Fibroblast of lung (primary cell): Measurements from ENCODE around the gene LRRC17.

Experiments
- CTCF ChIP-seq, 2 donors: IDR thresholded peaks in 1 of 2; conservative IDR thresholded peaks in 1 of 2; 1 replicate in 1 of 2; 2 replicates in 1 of 2; pipeline ENCODE4 v1.5.1; 2011 to 2012; ENCODE audit warnings: low read length in 2 of 2, control low read depth in 1 of 2, inconsistent platforms in 1 of 2, low read depth in 1 of 2, mild to moderate bottlenecking in 1 of 2
- EZH2 ChIP-seq: IDR thresholded peaks from 2 replicates; pipeline ENCODE4 v1.5.1; 2012; ENCODE audit warnings: low read length, control low read depth, mild to moderate bottlenecking; ENCODE audit errors: missing control alignments

GRCh38 chr7:102872460-102872859 lies 40.3 kb upstream of the LRRC17 start:
- TF ChIP-seq CTCF (conservative IDR thresholded peaks at IDR 0.05 in 1 of 2, IDR thresholded peaks at IDR 0.05 in 1 of 2; ENCODE audit: low read depth in 1 of 2, low read length in 2 of 2) (no peak), EZH2 (no peak)
